Measurements from ENCODE around the gene PIGL. TPM values are rescaled to one million over a fixed set of nuclear protein-coding genes. Genes with fewer than 3 reads are reported as not detected.
A peak's percentile ranks its signal among the peaks of the same experiment; 100 is the strongest.
"Not testable (repeated sequence)": the region's sequence is repeated elsewhere in the genome, so short reads cannot be mapped to it uniquely, and the experiment has no call there.

PIGL gene
- total RNA-seq, 1 donor from 2014 or later = 65.8 TPM

GRCh38 chr17:16214190-16215001 lies 2.6 kb upstream of the PIGL start:
- peak in 1 of 2 donors; percentile 85 for DNase-seq (ENCODE audit: extremely low spot score in 2 of 2)
- Histone ChIP-seq H3K4me3 (peak overlapping the region; percentile 98 to 100), H3K27me3 (no peaks in the 10 kb centered on the region), H3K9me3 (no peaks in the 10 kb centered on the region), H3K4me1 (peaks cover 58% of the 10 kb centered on the region), H3K27ac (peak overlapping the region; percentile 98), H3K36me3 (no peaks in the 10 kb centered on the region)
- TF ChIP-seq POLR2A (IDR thresholded peaks at IDR 0.05) = no peak
- TF ChIP-seq CTCF (IDR thresholded peaks at IDR 0.05) = no peak
- TF ChIP-seq POLR2AphosphoS5 (IDR thresholded peaks at IDR 0.05; ENCODE audit: insufficient read depth in 1 of 2, low read depth in 1 of 2) = no peak
- intact Hi-C loops (cut with DNase I) = no loop called here

DNA sequence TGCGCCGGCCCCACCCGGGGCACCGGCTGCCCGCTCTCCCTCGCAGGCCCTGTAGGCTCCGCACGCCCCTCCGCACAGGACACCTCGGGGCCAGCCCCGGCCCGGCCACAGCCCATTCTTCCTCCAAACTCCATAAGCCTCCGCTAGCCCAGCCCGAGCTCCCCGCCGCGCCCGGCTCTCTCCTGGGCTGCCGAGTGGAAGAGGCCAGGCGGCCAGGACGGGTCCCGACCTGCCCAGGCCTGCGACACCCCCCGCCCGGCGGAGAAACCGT lies 2.1 kb upstream of the PIGL start:
- no peak for DNase-seq (ENCODE audit: extremely low spot score in 2 of 2)
- intact Hi-C loops (cut with DNase I) = no loop called here

GRCh38 chr17:16215273-16215964 lies 1.6 kb upstream of the PIGL start, which contains the start of gene NCOR1:
Gene NCOR1 (minus strand): TSS chr17:16215534. CDS start chr17:16194569, 20,965 bp downstream.
- Histone ChIP-seq H3K27ac (peak within 1 kb of the TSS; percentile 98), H3K4me1 (peaks cover 58% of the 10 kb centered on the region), H3K4me3 (peak within 1 kb of the TSS; percentile 98 to 100), H3K36me3 (no peaks in the 10 kb centered on the region), H3K9me3 (no peaks in the 10 kb centered on the region), H3K27me3 (no peaks in the 10 kb centered on the region)
- intact Hi-C loops (cut with DNase I) = no loop called here
- TF ChIP-seq CTCF (IDR thresholded peaks at IDR 0.05) (no peak), POLR2A (IDR thresholded peaks at IDR 0.05) (peak in 1 of 2 donors; percentile 61), POLR2AphosphoS5 (IDR thresholded peaks at IDR 0.05; ENCODE audit: insufficient read depth in 1 of 2, low read depth in 1 of 2) (peak; percentile 67 to 93)
- DNase-seq (ENCODE audit: extremely low spot score in 2 of 2) = peak in 1 of 2 donors; percentile 89

More for the DNA sequence above, 2.1 kb upstream of the PIGL start:
- H3K4me1 ChIP-seq = peaks cover 58% of the 10 kb centered on the region
- peak overlapping the region; percentile 98 to 100 for H3K4me3 ChIP-seq
- no peaks in the 10 kb centered on the region for H3K27me3 ChIP-seq
- no peaks in the 10 kb centered on the region for H3K36me3 ChIP-seq
- peak overlapping the region; percentile 98 for H3K27ac ChIP-seq
- H3K9me3 ChIP-seq = no peaks in the 10 kb centered on the region
- no peak for TF ChIP-seq POLR2AphosphoS5 (IDR thresholded peaks at IDR 0.05; ENCODE audit: insufficient read depth in 1 of 2, low read depth in 1 of 2)

GRCh38 chr17:16215965-16216316 lies 1.1 kb upstream of the PIGL start:
- intact Hi-C loops (cut with DNase I) = no loop called here
- no peaks in the 10 kb centered on the region for H3K36me3 ChIP-seq
- no peak for DNase-seq (ENCODE audit: extremely low spot score in 2 of 2)
- peak overlapping the region; percentile 98 for H3K27ac ChIP-seq
- H3K4me3 ChIP-seq = peak overlapping the region; percentile 98 to 100
- no peaks in the 10 kb centered on the region for H3K27me3 ChIP-seq
- TF ChIP-seq CTCF (IDR thresholded peaks at IDR 0.05) (no peak), POLR2A (IDR thresholded peaks at IDR 0.05) (no peak), POLR2AphosphoS5 (IDR thresholded peaks at IDR 0.05; ENCODE audit: insufficient read depth in 1 of 2, low read depth in 1 of 2) (no peak)
- peaks cover 58% of the 10 kb centered on the region for H3K4me1 ChIP-seq
- no peaks in the 10 kb centered on the region for H3K9me3 ChIP-seq

GRCh38 chr17:16216341-16217001 lies 539 bp upstream of the PIGL start:
- Histone ChIP-seq H3K4me3 (peak overlapping the region; percentile 98 to 100), H3K4me1 (peaks cover 56% of the 10 kb centered on the region), H3K27ac (peak overlapping the region; percentile 98)
- DNase-seq (ENCODE audit: extremely low spot score in 2 of 2); intact Hi-C loops (cut with DNase I); H3K27me3 ChIP-seq; H3K36me3 ChIP-seq; H3K9me3 ChIP-seq: not testable (repeated sequence)
